Fibroblast of upper back skin (primary cell): ENCODE data around the gene PSENEN.

ENCODE experiments used
- DNase-seq: peaks from one replicate; pipeline ENCODE4 v3.0.0-alpha.2; 2013

The PSENEN gene

DNA sequence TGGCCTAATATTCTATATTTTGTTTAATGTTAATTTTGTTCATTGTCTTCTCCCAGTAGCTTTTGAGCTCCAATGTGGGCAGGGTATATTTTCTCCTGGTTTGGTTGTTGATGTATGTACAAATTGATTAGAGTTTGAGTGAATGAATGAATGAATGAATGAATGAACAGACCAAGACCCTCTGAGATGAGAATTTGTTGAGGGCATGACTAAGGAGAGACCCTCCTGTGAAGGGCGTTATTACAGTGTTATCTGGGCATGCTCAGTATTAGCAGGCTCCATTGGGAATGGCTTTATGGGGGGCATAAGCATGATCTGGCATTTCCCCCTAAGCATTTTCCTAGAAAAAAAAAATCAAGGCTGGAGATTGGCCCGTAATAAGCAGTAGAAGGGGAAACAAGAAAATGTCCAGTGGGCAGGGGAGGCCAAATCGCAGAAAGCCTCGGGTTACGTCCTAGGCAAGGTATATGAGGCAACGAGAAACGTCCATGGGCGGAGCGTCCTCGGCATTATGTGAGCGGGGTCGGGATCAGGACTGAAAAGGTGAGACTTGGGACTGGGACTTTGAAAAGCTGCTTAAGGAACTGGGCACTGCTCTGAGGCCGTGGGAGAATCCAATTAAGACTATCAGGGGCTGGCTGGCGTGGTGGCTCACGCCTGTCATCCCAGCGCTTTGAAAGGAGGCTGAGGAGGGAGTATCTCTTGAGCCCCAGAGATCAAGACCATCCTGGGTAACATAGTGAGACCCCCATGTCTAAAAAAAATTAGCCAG lies 29.0 kb downstream of the PSENEN start:
- DNase-seq, result no peak

DNA sequence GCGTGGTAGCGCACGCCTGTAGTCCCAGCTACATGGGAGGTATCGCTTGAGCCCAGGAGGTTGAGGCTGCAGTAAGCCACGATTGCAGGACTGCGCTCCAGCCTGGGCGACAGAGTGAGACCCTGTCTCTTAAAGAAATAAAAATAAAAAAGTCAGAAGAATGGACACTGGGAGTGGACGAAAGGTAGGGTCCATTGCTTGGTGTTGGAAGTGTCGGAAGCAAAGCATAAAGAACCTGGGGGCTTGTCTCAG lies 29.5 kb downstream of the PSENEN start:
- no peak for DNase-seq

DNA sequence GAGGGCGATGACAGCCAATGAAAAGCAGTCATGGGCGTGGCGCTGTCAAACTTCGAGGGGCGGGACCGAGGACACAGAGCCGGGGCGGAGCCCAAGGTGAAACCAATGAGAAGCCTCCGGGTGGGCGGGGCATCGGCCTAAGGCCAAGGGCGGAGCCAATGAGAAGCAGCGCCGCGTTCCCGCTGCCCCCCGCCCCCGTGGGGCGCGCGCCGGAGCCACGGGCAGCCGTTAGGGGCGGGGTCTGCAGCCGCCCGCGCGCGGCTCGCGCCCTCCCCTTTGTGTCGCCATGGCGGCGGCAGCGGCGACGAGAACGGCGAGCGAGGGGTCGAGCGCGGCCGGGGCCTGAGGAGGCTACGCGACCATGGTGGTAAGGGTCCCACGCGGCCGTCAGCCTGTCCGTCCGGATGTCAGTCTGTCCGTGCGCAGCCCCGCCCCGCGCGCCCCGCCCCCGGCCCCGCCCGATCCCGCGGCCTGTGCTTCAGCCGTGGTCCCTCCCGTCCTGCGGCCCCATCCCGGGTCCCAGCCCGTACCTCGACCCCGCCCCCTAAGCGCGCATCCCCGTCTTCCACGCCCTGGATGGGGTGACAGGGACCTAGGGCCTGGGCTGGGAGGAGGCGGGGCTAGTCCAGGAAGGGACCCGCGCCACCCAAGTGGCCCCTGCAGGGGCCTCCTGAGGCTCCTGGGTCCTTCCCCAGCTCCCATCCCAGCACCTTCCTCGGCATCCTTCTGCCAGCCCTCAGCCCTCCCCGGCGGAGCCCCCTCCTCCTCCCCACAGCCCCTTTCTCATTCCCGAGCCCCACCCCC lies 30.0 kb downstream of the PSENEN start, which contains the start of gene ARHGAP33:
TSS of gene ARHGAP33 (plus strand) at position 267 of the 804 bp plus-strand sequence. CDS start at position 362, 95 bp downstream.
- peak; percentile 97 for DNase-seq

DNA sequence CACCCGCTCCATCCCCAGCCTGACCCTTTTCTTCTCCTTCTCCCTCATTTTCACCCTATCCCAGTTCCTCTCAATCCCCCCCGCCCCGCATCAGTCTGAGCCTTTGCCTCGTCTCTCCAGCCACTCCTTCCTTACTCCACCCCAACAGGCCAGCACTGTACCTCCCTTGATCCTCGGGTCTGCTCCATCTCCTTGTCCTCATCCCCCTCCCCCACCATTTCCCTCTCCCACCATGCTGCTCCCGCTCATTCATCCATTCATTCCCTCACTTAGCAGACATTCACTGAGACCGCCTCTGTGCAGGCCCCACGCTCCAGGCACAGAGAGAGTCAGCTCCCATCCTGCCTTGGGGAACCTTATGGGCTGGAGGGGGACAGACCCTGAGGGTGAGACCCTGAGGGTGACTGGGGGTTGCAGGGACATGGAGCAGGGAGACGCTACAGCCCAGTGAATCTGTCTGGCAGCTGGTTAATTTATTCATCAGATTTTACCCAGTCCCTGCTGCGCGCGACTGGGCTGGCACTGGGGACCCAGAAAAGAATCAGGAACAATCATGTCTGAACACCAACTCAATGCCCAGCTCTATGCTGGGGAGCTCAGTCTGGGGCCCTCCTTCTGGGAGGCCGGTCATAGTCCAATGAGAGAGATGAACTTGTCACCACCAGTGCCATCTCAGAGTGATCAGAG lies 30.8 kb downstream of the PSENEN start:
- no peak for DNase-seq

DNA sequence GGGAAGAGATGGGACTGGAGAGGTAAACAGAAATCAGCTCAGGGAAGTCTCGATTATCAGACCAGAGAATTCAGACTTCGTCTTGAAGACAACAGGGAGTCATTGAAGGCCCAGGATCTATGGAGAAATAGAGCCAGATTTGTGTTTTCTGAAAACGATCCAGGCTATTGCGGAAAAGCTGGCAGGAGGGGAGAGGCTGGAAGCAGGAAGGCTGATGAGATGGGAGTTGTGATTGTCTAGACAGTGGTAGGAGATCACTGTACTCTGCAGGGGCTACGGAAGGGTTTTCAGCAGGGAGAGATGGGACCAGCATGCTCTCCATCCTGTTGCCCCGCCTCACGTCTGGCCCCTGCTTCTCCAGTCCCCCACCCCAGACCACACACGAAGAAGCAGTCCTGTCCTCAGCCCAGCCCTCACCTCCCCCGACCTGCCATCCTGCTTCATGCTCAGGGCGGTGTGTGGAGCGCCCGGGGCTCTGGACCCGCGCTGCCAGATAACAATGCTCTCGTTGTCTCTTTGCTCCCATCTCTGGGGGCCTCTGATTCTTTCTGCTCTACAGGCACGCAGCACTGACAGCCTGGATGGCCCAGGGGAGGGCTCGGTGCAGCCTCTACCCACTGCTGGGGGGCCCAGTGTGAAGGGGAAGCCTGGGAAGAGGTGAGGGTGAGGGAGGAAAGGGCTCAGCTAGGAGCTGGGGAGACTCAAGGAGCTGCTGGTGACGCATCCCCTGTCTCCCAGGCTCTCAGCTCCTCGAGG lies 31.8 kb downstream of the PSENEN start:
- no peak for DNase-seq

DNA sequence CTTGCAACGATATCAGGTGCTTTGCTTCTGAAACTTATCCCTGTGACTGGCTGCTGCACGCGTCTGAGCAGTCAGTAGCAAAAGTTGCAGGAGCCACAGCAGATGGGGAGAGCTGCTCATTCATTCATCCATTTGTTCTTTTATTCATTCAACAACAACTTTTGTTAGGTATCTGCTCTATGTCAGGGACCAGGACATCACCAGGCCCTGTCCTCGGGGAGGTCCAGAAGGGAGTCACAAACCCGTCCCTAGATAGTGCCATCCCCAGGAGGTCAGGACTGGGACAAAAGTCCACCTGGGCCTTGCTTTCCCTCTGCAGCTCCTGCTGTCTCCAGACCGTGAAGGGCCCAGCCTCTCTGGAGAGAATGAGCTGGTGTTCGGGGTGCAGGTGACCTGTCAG lies 32.5 kb downstream of the PSENEN start:
- no peak for DNase-seq

DNA sequence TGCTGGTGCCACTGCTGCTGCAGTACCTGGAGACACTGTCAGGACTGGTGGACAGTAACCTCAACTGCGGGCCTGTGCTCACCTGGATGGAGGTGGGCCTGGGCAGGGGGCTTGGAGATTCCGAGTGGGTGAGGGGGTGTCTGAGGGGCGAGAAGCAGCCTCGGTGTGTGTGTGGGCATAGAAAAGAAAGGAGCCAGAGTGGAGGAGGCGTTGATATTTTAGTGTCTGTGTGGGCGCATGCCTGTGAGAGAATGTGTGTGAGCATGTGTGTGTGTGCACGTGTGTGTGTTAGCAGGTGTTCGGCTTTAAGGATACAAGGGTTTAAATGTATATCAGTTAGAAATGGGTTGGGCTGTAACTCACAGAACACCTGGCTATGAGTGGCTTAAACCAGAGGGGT lies 33.6 kb downstream of the PSENEN start:
- DNase-seq, result no peak

DNA sequence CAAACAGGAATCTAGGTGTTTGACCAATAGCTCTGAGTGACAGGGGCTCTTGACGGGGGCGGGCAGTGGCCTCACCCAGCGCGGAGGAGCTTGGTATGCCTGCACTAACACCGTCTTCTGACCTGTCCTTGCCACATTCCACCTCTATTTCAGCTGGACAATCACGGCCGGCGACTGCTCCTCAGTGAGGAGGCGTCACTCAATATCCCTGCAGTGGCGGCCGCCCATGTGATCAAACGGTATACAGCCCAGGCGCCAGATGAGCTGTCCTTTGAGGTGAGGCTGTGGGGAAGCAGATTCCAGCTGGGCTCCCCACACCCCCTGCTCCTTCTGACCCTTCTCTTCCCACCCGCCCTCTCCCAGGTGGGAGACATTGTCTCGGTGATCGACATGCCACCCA lies 34.6 kb downstream of the PSENEN start:
- DNase-seq, result no peak

DNA sequence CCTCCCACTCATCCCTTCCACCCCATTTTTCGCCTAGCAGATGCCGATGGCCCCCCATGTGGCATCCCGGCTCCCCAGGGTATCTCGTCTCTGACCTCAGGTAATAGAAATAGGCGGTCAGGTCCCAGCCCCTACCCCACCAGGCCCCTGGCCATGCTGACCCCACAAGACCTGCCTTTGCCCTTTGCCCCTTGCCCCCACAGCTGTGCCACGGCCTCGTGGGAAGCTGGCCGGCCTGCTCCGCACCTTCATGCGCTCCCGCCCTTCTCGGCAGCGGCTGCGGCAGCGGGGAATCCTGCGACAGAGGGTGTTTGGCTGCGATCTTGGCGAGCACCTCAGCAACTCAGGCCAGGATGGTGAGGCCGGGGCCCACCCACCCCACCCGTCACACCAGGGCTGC lies 35.3 kb downstream of the PSENEN start:
- DNase-seq, result no peak

DNA sequence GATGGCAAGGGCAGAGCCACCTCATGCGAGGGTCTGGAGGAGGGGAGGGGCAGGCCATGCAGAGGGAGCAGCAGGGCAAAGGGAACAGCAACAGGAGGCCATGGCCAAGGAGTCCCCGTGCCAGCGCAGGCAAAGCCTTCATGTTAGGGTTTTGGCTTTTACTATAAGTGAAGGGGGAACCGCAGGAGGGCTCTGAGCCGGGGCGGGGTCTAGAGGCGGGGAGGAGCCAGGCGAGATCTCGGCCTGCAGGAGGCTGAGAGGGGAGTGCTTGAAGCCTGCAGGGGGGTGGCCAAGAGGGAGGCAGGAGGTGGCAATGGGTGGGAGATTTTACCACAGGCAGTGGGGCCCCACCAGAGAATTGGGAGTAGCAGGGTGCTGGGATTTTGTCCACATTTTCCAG lies 36.2 kb downstream of the PSENEN start:
- no peak for DNase-seq

DNA sequence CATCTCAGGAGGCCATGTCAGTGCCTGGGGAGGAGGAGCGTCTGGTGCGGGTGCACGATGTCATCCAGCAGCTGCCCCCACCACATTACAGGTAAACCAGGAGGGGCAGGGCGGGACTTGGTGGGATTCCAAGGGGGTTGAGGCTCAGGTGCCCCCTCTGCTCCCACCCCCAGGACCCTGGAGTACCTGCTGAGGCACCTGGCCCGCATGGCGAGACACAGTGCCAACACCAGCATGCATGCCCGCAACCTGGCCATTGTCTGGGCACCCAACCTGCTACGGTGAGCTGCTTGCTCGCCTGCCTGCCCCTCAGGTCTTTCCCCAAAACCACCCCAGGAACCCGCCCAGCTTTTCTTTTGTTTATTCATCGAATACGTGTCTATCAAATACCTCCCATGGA lies 37.1 kb downstream of the PSENEN start:
- no peak for DNase-seq

DNA sequence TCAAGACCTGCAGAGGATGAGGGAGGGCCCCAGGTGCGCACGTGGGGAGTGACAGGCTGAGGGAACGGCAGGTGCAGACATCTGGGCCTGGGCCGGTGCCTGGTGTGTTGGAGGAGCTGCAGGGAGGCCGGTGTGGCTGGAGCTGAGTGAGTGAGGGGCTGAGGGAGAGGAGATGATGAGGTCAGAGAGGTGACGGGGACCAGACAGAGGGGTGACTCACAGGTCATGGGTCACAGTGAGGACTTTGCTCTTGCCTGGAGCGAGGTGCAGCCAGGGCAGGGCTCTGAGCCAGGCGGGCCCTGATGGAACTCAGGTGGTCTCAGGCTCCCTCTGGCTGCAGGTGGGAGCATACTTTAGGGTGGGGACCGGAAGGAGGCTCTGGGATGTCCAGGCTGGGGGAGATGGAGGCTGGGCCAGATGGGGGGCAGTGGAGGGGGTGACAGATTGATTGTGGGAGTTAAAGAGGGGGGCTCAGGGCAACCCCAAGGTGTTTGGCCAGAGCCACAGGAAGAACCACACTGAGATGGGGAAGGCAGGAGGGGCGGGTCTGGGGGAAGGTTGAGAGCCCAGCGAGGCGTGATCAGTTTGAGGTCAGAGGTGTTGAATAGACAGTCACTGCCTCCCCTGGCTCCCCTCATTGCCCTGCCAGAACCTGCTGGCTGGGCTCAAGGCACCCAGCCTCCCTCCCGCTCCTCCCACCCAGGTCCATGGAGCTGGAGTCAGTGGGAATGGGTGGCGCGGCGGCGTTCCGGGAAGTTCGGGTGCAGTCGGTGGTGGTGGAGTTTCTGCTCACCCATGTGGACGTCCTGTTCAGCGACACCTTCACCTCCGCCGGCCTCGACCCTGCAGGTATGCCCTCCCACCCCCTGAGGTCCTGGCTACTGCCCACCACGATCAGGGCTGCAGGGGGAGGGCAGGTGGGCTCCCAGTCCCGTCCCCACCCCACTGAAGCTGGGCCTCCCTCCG lies 38.3 kb downstream of the PSENEN start:
- no peak for DNase-seq

DNA sequence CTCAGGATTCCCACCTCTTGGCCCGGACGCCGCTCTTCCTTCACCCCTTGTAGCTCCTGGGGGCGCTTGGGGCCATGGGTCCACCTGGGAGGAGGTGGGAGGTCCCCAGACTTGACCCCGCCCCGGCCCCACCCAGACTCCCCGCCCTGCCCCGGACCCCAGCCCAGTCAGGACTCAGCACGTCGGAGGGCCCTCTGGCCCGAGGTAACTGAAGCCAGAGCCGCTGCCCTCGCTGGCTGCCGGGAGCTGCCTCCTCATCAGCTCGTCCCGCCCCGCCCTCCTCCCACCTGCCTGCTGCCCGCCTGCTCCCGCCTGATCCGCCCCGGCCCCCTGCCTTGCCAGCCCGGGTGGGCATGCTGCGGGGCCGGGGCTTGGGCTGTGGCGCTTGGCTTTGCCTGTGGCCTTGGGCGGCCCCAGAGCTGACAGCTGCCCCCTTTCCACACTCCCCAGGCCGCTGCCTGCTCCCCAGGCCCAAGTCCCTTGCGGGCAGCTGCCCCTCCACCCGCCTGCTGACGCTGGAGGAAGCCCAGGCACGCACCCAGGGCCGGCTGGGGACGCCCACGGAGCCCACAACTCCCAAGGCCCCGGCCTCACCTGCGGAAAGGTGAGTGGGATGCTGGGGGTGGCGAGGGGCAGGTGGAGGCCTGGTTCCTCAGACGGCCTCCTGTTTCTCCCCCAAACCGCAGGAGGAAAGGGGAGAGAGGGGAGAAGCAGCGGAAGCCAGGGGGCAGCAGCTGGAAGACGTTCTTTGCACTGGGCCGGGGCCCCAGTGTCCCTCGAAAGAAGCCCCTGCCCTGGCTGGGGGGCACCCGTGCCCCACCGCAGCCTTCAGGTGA lies 39.3 kb downstream of the PSENEN start:
- no peak for DNase-seq

DNA sequence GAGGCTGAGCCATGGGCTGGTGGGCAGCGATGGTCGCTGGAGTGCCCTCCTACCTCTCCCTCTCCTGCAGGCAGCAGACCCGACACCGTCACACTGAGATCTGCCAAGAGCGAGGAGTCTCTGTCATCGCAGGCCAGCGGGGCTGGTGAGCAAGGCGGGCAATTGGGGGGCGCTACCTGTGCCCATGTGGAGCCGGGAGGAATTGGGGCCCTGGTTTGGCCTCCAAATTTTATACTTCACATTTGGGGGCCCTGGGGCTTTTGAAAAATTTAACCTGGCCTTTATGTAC lies 39.8 kb downstream of the PSENEN start:
- no peak for DNase-seq

DNA sequence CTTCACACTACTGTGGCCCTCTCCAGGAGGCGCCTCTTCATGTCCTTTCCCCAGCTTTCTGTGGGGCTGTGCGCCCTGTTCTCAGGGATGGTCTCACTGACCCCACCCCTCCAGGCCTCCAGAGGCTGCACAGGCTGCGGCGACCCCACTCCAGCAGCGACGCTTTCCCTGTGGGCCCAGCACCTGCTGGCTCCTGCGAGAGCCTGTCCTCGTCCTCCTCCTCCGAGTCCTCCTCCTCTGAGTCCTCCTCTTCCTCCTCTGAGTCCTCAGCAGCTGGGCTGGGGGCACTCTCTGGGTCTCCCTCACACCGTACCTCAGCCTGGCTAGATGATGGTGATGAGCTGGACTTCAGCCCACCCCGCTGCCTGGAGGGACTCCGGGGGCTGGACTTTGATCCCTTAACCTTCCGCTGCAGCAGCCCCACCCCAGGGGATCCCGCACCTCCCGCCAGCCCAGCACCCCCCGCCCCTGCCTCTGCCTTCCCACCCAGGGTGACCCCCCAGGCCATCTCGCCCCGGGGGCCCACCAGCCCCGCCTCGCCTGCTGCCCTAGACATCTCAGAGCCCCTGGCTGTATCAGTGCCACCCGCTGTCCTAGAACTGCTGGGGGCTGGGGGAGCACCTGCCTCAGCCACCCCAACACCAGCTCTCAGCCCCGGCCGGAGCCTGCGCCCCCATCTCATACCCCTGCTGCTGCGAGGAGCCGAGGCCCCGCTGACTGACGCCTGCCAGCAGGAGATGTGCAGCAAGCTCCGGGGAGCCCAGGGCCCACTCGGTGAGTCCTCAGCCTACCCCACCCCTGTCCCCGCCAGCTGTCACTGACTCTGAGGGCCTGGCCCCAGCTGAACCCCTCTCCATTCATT lies 41.1 kb downstream of the PSENEN start:
- DNase-seq, result no peak

DNA sequence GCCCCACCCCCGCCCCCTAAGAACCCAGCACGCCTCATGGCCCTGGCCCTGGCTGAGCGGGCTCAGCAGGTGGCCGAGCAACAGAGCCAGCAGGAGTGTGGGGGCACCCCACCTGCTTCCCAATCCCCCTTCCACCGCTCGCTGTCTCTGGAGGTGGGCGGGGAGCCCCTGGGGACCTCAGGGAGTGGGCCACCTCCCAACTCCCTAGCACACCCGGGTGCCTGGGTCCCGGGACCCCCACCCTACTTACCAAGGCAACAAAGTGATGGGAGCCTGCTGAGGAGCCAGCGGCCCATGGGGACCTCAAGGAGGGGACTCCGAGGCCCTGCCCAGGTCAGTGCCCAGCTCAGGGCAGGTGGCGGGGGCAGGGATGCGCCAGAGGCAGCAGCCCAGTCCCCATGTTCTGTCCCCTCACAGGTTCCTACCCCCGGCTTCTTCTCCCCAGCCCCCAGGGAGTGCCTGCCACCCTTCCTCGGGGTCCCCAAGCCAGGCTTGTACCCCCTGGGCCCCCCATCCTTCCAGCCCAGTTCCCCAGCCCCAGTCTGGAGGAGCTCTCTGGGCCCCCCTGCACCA lies 41.9 kb downstream of the PSENEN start:
- DNase-seq, result no peak

DNA sequence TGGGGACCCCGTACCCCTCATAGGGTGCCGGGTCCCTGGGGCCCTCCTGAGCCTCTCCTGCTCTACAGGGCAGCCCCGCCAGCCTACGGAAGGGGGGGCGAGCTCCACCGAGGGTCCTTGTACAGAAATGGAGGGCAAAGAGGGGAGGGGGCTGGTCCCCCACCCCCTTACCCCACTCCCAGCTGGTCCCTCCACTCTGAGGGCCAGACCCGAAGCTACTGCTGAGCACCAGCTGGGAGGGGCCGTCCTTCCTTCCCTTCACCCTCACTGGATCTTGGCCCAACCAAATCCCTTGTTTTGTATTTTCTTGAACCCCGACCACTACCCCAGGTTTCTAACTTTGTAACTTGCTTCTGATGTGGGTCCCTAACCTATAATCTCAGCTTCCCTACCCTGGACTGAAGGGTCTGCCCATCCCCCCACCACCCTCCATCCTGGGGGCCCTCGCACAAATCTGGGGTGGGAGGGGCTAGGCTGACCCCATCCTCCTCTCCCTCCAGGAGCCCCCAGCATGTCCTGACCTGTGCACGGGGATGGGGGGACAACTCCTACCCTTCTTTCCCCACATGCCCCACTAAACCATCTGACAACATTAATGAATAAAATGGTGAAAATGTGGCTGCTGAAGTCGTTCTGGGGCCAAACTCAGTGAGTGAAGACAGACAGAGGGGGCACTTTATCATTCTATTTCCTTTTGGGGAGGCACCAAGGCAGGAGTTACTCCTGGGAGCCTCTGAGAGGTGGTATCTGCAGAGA lies 42.9 kb downstream of the PSENEN start:
- no peak for DNase-seq

DNA sequence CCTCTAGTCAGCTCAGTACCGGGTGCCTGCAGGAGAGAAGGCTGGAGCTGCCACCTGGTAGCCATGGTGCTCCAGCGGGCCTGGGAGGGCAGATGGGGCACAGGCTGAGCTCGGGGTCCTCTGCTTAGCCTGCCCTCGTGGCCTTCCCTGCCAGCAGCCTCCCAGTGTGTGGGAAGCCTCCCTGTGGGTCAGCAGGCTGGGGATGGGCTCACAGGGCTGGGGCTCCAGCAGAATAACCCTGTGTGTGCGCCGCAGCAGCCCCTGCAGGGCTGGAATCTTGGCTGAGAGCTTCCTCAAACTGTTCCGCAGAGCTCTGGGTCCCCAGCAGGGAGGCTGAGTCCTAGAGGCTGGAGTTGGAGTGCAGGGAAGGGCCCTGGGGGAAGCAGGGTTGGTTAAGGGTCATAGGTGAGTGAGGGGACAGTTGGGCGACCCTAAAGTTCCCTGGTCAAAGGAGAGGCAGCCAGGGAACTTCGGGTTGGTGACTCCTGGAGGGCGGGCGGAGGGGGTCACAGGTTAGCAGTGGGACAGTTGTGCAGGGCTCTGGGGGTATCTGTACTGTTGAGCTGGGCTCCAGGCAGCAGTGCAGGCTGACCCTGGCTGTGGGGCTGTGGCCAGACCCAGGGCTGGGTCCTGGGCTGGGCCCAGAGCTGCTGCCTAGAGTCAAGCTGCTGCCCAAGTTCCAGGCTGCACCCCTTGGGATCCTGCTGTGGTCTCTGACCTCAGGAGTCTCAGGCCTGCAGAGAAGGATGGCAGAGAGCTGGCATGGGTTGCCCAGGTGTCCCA lies 43.9 kb downstream of the PSENEN start:
- DNase-seq, result no peak
